NCI-H2029 (cell line): ENCODE measurements around the gene LMF1.
"Not testable (repeated sequence)": the region's sequence is repeated elsewhere in the genome, so short reads cannot be mapped to it uniquely, and the experiment has no call there.

Experiments
- DNase-seq: peaks from one replicate; lab custom pipeline; 2025; lab: John Stamatoyannopoulos, UW

LMF1 gene

GRCh38 chr16:847151-847550 lies 123.6 kb downstream of the LMF1 start:
- DNase-seq, result no peak

- DNase-seq, result no peak
Observed at GRCh38 chr16:845351-845745, 125.4 kb downstream of the LMF1 start.

GRCh38 chr16:844638-845350 lies 126.0 kb downstream of the LMF1 start:
- no peak for DNase-seq

- DNase-seq, result no peak
Observed at GRCh38 chr16:843771-844170, 127.0 kb downstream of the LMF1 start.

GRCh38 chr16:842711-843560 lies 127.8 kb downstream of the LMF1 start:
- DNase-seq, result no peak

- no peak for DNase-seq
Observed at GRCh38 chr16:842061-842476, 128.7 kb downstream of the LMF1 start.

- no peak for DNase-seq
Observed at GRCh38 chr16:841455-842060, 129.2 kb downstream of the LMF1 start.

GRCh38 chr16:840561-841454 lies 130.0 kb downstream of the LMF1 start:
- no peak for DNase-seq

GRCh38 chr16:839643-840408 lies 131.0 kb downstream of the LMF1 start:
- DNase-seq, result no peak

GRCh38 chr16:838741-839140 lies 132.0 kb downstream of the LMF1 start:
- no peak for DNase-seq

- DNase-seq, result not testable (repeated sequence)
Observed at GRCh38 chr16:836822-837221, 134.0 kb downstream of the LMF1 start.

- DNase-seq, result no peak
Observed at GRCh38 chr16:836221-836620, 134.6 kb downstream of the LMF1 start.

GRCh38 chr16:835373-835772 lies 135.4 kb downstream of the LMF1 start:
- DNase-seq, result no peak

- DNase-seq, result no peak
Observed at GRCh38 chr16:833411-833810, 137.4 kb downstream of the LMF1 start.

- no peak for DNase-seq
Observed at GRCh38 chr16:832652-833336, 138.0 kb downstream of the LMF1 start.

GRCh38 chr16:831571-832413 lies 139.0 kb downstream of the LMF1 start:
- DNase-seq, result no peak

- DNase-seq, result no peak
Observed at GRCh38 chr16:830871-831570, 139.8 kb downstream of the LMF1 start.

GRCh38 chr16:830107-830870 lies 140.5 kb downstream of the LMF1 start:
- no peak for DNase-seq
